Cardiac muscle cell (in vitro differentiated cells and primary cell): ENCODE results near the gene HOXD9. TPM values are rescaled to one million over a fixed set of nuclear protein-coding genes. Genes with fewer than 3 reads are reported as not detected.

Source experiments
- DNase-seq, 2 donors: peaks; one replicate each; pipeline versions ENCODE4 v3.0.0 to v3.0.0-alpha.2; 2010 to 2017; ENCODE audit warnings: low read depth in 1 of 2, low spot score in 1 of 2
- H3K27ac ChIP-seq: fragments of 200-600 bp; sonication (generic); 2 replicates; pipeline ENCODE4 v1.5.1; 2016
- H3K27me3 ChIP-seq: fragments of 200-600 bp; sonication (generic); 2 replicates; pipeline ENCODE4 v1.6.0; 2016; ENCODE audit warnings: control low read depth
- H3K36me3 ChIP-seq: fragments of 200-600 bp; sonication (generic); 2 replicates; pipeline ENCODE4 v1.5.1; 2016; ENCODE audit warnings: control low read depth
- H3K4me1 ChIP-seq: fragments of 200-600 bp; sonication (generic); 2 replicates; pipeline ENCODE4 v1.8.1; 2017; ENCODE audit warnings: low read depth, mild to moderate bottlenecking, mixed run types
- H3K4me3 ChIP-seq: fragments of 200-600 bp; sonication (generic); 2 replicates; pipeline ENCODE4 v1.5.1; 2016; ENCODE audit warnings: mild to moderate bottlenecking
- H3K9me3 ChIP-seq: fragments of 200-600 bp; sonication (generic); 2 replicates; pipeline ENCODE4 v1.5.1; 2017; ENCODE audit warnings: low read depth, mild to moderate bottlenecking, control low read depth
- CTCF ChIP-seq: IDR thresholded peaks from 2 replicates; pipeline ENCODE4 v1.5.1; 2012; ENCODE audit warnings: low read depth, mild to moderate bottlenecking, low read length
- polyA plus RNA-seq: library from polyadenylated mRNA; unstranded; fragments of >200 nt; fragmentation: Nextera tagmentation; extraction: Ambion mirVana; gene quantifications from 2 replicates; pipeline ENCODE4 v1.2.1, GENCODE V29; 2016
- total RNA-seq: library from RNA; depleted of rRNA; stranded (reverse); fragments of >200 nt; gene quantifications from 2 replicates; pipeline ENCODE4 v1.2.3, GENCODE V29; 2016

HOXD9 gene
- total and polyA plus RNA-seq, 2 experiments from 2014 or later: not detected

DNA sequence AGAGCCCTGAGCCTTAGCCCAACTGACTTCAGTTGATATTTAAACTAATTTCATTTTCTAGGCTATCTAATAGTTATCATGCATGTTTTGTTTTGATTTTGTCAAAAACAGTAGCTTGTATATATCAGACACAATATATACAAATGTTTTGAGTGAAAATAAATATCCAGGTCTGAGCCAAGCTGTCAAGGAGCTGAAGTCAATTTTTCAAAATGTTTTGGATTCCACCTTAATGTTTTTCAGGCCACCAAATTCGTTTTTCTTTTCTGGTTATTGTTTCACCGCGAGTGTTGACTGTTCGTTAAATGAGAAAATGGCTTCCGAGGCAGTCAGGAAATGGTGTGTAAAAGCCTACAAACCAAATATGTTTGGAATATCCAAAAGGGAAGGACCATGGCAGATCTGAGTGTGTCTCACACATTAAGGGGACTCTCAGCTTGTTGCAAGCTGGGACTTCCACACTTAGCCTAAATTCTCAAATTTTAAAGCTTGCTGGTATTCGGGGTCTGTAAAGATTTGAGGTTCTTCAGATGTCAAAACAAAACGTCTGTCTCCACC lies 20.1 kb upstream of the HOXD9 start:
- Histone ChIP-seq H3K36me3 (no peaks in the 10 kb centered on the region), H3K4me3 (no peak overlapping the region), H3K27me3 (peaks cover 100% of the 10 kb centered on the region), H3K27ac (no peak overlapping the region), H3K9me3 (no peaks in the 10 kb centered on the region), H3K4me1 (peaks cover 5% of the 10 kb centered on the region)
- no peak for TF ChIP-seq CTCF
- DNase-seq: no peak

- DNase-seq: no peak
- no peak overlapping the region for H3K27ac ChIP-seq
- peaks cover 5% of the 10 kb centered on the region for H3K4me1 ChIP-seq
- H3K36me3 ChIP-seq: no peaks in the 10 kb centered on the region
- peaks cover 99% of the 10 kb centered on the region for H3K27me3 ChIP-seq
- no peak for TF ChIP-seq CTCF
- no peak overlapping the region for H3K4me3 ChIP-seq
- no peaks in the 10 kb centered on the region for H3K9me3 ChIP-seq
Measured at GRCh38 chr2:176103194-176103593, 19.3 kb upstream of the HOXD9 start.

GRCh38 chr2:176103742-176104315 lies 18.7 kb upstream of the HOXD9 start:
- DNase-seq: no peak
- H3K4me1 ChIP-seq: peaks cover 5% of the 10 kb centered on the region
- H3K27ac ChIP-seq: no peak overlapping the region
- peaks cover 99% of the 10 kb centered on the region for H3K27me3 ChIP-seq
- no peak overlapping the region for H3K4me3 ChIP-seq
- H3K36me3 ChIP-seq: no peaks in the 10 kb centered on the region
- TF ChIP-seq CTCF: no peak
- H3K9me3 ChIP-seq: no peaks in the 10 kb centered on the region

DNA sequence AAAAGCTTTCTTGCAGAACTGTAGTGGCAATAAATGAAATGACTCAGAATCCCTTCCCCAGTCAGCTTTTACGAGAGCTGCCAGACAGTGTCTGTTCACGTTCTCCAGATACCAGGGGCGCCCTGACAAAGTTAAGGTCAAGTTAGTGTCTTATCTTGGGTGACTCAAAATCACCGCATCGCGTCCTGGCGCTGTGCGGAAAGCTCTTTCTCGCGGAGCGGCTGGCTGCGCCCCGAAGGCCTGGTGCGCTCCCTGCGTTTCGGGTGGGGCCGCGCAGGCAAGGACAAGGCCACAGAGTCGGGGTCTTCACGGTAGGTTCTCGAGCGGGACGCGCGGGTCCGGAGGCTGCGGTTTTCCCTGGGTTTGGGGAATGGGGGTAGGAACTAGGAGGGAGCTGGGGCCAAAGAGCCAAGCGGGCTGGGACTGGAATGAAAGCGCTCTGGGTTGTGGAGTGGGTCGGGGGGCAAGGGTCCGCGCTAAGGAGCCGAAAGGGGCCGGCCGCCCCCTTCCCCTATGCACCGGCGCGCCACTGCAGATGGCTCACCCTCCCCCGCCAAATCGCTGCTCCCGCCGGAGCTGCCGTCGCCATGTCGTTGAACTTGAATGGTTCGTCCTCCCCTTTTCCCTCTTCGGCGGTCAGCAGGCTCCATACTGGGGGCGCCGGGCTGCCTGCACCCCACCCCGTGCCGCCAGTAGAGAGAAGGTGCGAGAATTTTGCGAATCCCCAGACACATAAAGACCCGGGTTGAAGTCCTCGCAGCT lies 18.0 kb upstream of the HOXD9 start:
- Histone ChIP-seq H3K27ac (no peak overlapping the region), H3K27me3 (peaks cover 99% of the 10 kb centered on the region), H3K4me3 (no peak overlapping the region), H3K4me1 (peaks cover 5% of the 10 kb centered on the region), H3K9me3 (no peaks in the 10 kb centered on the region), H3K36me3 (no peaks in the 10 kb centered on the region)
- peak in 1 of 2 donors; percentile 44 for DNase-seq
- TF ChIP-seq CTCF: no peak

- H3K4me3 ChIP-seq: no peak overlapping the region
- no peaks in the 10 kb centered on the region for H3K36me3 ChIP-seq
- H3K9me3 ChIP-seq: no peaks in the 10 kb centered on the region
- H3K27me3 ChIP-seq: peaks cover 99% of the 10 kb centered on the region
- no peak overlapping the region for H3K27ac ChIP-seq
- TF ChIP-seq CTCF: no peak
- H3K4me1 ChIP-seq: peaks cover 5% of the 10 kb centered on the region
- DNase-seq: no peak
Measured at GRCh38 chr2:176105078-176105729, 17.3 kb upstream of the HOXD9 start.
